Activated CD8-positive, alpha-beta memory T cell treated with anti-CD3 and anti-CD28 coated beads, Interleukin-2, amount 50 U/mL, for 24 hours (primary cell): ENCODE measurements around the gene TCN2.
"Not testable (repeated sequence)": the region's sequence is repeated elsewhere in the genome, so short reads cannot be mapped to it uniquely, and the experiment has no call there.

ENCODE experiments used
- DNase-seq: peaks from one replicate; pipeline ENCODE4 v3.0.0-alpha.2; 2020; ENCODE audit errors: extremely low read depth

Gene TCN2

GRCh38 chr22:30606455-30607299 is at the start of gene TCN2:
TSS of gene TCN2 (plus strand) at chr22:30607174. CDS start at chr22:30607332, 158 bp downstream.
- DNase-seq: no peak

GRCh38 chr22:30557243-30557642 is 49.7 kb upstream of the TCN2 start:
- DNase-seq: no peak

GRCh38 chr22:30559889-30560288 is 47.1 kb upstream of the TCN2 start:
- DNase-seq: no peak

GRCh38 chr22:30560643-30561202 is 46.3 kb upstream of the TCN2 start:
- DNase-seq: not testable (repeated sequence)

GRCh38 chr22:30561402-30562189 is 45.4 kb upstream of the TCN2 start:
- DNase-seq: no peak

GRCh38 chr22:30562366-30562765 is 44.6 kb upstream of the TCN2 start:
- no peak for DNase-seq

GRCh38 chr22:30564045-30564760 is 42.8 kb upstream of the TCN2 start:
- no peak for DNase-seq

GRCh38 chr22:30564761-30565119 is 42.2 kb upstream of the TCN2 start:
- DNase-seq: no peak

- no peak for DNase-seq
These were observed 41.6 kb upstream of the TCN2 start for GRCh38 chr22:30565341-30565740.

- DNase-seq: no peak
These were observed 40.8 kb upstream of the TCN2 start for GRCh38 chr22:30566125-30566524.

GRCh38 chr22:30567277-30567676 is 39.7 kb upstream of the TCN2 start:
- not testable (repeated sequence) for DNase-seq

GRCh38 chr22:30568137-30568805 is 38.7 kb upstream of the TCN2 start:
- no peak for DNase-seq

GRCh38 chr22:30569674-30570202 is 37.2 kb upstream of the TCN2 start:
- no peak for DNase-seq

GRCh38 chr22:30572210-30572609 is 34.8 kb upstream of the TCN2 start:
- no peak for DNase-seq

- no peak for DNase-seq
These were observed 34.0 kb upstream of the TCN2 start for GRCh38 chr22:30572840-30573593.

GRCh38 chr22:30573594-30574094 is 33.3 kb upstream of the TCN2 start:
- DNase-seq: no peak

GRCh38 chr22:30574095-30574981 is 32.6 kb upstream of the TCN2 start, which contains the start of gene GAL3ST1:
TSS of gene GAL3ST1 (minus strand) at chr22:30574665. CDS start at chr22:30557392, 17,273 bp downstream.
- no peak for DNase-seq

GRCh38 chr22:30574997-30575671 is 31.8 kb upstream of the TCN2 start:
- no peak for DNase-seq
